A549 (cell line): ENCODE results near the gene MGAT3.

ENCODE experiments used
- CBX2 ChIP-seq: fragments of 200-600 bp; sonication (generic); IDR thresholded peaks from 2 replicates; pipeline ENCODE4 v1.6.1; 2016; ENCODE audit warnings: low read depth, mild to moderate bottlenecking, borderline replicate concordance
- HDAC2 ChIP-seq: fragments of 200-600 bp; sonication (generic); IDR thresholded peaks from 2 replicates; pipeline ENCODE4 v1.6.1; 2016
- MAZ ChIP-seq: fragments of 150-350 bp; IDR thresholded peaks from 2 replicates; pipeline ENCODE4 v1.6.1; 2014; ENCODE audit warnings: antibody characterized with exemption, low read depth, low read length, borderline replicate concordance
- MYC ChIP-seq: IDR thresholded peaks from 2 replicates; pipeline ENCODE4 v1.6.1; 2012; ENCODE audit warnings: mild to moderate bottlenecking, inconsistent platforms, low read length, improper control_type of control experiment, borderline replicate concordance
- NR3C1 ChIP-seq: fragments of >200 bp; sonication (Bioruptor Twin); formaldehyde crosslinking; IDR thresholded peaks from 3 replicates; pipeline ENCODE4 v1.6.1; 2017
- PHF8 ChIP-seq: fragments of 200-600 bp; sonication (generic); IDR thresholded peaks from 2 replicates; pipeline ENCODE4 v1.6.1; 2016; ENCODE audit warnings: low read depth, mild to moderate bottlenecking, antibody characterized with exemption, moderate library complexity, borderline replicate concordance
- POLR2AphosphoS2 ChIP-seq: conservative IDR thresholded peaks from 2 replicates; pipeline ENCODE4 v1.6.1; 2012; ENCODE audit warnings: low read length, improper control_type of control experiment, inconsistent platforms
- RAD21 ChIP-seq, 2 experiments: fragments of >200 bp in 1 of 2; sonication (Bioruptor Twin) in 1 of 2; formaldehyde crosslinking in 1 of 2; IDR thresholded peaks in 1 of 2; conservative IDR thresholded peaks in 1 of 2; 2 replicates in 1 of 2; 3 replicates in 1 of 2; pipeline ENCODE4 v1.6.1; 2012 to 2018; ENCODE audit warnings: inconsistent platforms in 1 of 2
- SREBF2 ChIP-seq: fragments of 450-650 bp; IDR thresholded peaks from 2 replicates; pipeline ENCODE4 v1.6.1; 2014; ENCODE audit warnings: mild to moderate bottlenecking, moderate library complexity
- TFCP2L1 ChIP-seq: fragments of 250-450 bp; sonication (Bioruptor Pico); IDR thresholded peaks from 2 replicates; pipeline ENCODE4 v1.5.0; 2021; ENCODE audit warnings: mild to moderate bottlenecking
- TF ChIP-seq, protein P1 (sequence below): fragments of >200 bp; sonication (Bioruptor Twin); formaldehyde crosslinking; IDR thresholded peaks from 3 replicates; pipeline ENCODE4 v1.5.1; 2016
- TF ChIP-seq, protein P2 (sequence below): IDR thresholded peaks from 2 replicates; pipeline ENCODE4 v1.6.1; 2012

- TF ChIP-seq TFCP2L1 (CRISPR knock-in tag) (no peak), POLR2AphosphoS2 (no peak), NR3C1 (no peak), CBX2 (no peak), RAD21 (conservative IDR thresholded peaks at IDR 0.05 in 1 of 2, IDR thresholded peaks at IDR 0.05 in 1 of 2) (no peak), MAZ (no peak), MYC (no peak), SREBF2 (no peak), HDAC2 (no peak), PHF8 (no peak)
- TF ChIP-seq, protein P1, sequence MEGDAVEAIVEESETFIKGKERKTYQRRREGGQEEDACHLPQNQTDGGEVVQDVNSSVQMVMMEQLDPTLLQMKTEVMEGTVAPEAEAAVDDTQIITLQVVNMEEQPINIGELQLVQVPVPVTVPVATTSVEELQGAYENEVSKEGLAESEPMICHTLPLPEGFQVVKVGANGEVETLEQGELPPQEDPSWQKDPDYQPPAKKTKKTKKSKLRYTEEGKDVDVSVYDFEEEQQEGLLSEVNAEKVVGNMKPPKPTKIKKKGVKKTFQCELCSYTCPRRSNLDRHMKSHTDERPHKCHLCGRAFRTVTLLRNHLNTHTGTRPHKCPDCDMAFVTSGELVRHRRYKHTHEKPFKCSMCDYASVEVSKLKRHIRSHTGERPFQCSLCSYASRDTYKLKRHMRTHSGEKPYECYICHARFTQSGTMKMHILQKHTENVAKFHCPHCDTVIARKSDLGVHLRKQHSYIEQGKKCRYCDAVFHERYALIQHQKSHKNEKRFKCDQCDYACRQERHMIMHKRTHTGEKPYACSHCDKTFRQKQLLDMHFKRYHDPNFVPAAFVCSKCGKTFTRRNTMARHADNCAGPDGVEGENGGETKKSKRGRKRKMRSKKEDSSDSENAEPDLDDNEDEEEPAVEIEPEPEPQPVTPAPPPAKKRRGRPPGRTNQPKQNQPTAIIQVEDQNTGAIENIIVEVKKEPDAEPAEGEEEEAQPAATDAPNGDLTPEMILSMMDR = no peak
- TF ChIP-seq, protein P2, sequence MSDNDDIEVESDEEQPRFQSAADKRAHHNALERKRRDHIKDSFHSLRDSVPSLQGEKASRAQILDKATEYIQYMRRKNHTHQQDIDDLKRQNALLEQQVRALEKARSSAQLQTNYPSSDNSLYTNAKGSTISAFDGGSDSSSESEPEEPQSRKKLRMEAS = no peak
Observed at GRCh38 chr22:39477542-39477941, 20.7 kb downstream of the MGAT3 start.
